ENCODE data around the gene SHISA4.

Gene SHISA4

DNA sequence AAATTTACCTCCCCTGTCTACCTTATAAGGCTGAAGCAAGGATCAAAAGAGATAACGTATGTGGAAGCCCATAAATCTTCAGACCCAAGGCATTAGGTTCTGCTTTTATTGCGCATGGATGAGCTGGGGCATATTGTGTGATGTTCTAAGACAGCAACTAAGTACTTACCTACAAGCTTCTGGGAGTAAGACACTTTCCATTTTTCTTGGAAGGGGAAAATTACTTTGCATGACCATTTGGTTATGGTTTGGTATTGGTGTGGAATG, 36.5 kb downstream of the SHISA4 start:
- POLR2A ChIA-PET: interaction anchor here (1.2 kb wide), 1 partner anchor 21 kb away, joined by 4 read pairs; the partner anchor contains the start of gene LMOD1
- TF ChIP-seq ZNF324 (tag by site-specific recombination; IDR thresholded peaks at IDR 0.05) (no peak), ZNF48 (tag by site-specific recombination; IDR thresholded peaks at IDR 0.05) (no peak), ZFP37 (tag by site-specific recombination; IDR thresholded peaks at IDR 0.05) (no peak), ZNF433 (tag by site-specific recombination; IDR thresholded peaks at IDR 0.05; ENCODE audit: low read depth) (no peak), ZNF529 (tag by site-specific recombination; IDR thresholded peaks at IDR 0.05; ENCODE audit: insufficient replicate concordance) (no peak), ZNF596 (tag by site-specific recombination; IDR thresholded peaks at IDR 0.05) (no peak), ZNF544 (tag by site-specific recombination; IDR thresholded peaks at IDR 0.05) (no peak), ZNF549 (tag by site-specific recombination; IDR thresholded peaks at IDR 0.05) (no peak), ZNF792 (tag by site-specific recombination; IDR thresholded peaks at IDR 0.05) (no peak), IKZF3 (tag by site-specific recombination; IDR thresholded peaks at IDR 0.05) (no peak), GFI1B (tag by site-specific recombination; IDR thresholded peaks at IDR 0.05) (no peak), TCF7L2 (IDR thresholded peaks at IDR 0.05; ENCODE audit: borderline replicate concordance, low read depth, low read length) (no peak)
- TF ChIP-seq, protein P1, sequence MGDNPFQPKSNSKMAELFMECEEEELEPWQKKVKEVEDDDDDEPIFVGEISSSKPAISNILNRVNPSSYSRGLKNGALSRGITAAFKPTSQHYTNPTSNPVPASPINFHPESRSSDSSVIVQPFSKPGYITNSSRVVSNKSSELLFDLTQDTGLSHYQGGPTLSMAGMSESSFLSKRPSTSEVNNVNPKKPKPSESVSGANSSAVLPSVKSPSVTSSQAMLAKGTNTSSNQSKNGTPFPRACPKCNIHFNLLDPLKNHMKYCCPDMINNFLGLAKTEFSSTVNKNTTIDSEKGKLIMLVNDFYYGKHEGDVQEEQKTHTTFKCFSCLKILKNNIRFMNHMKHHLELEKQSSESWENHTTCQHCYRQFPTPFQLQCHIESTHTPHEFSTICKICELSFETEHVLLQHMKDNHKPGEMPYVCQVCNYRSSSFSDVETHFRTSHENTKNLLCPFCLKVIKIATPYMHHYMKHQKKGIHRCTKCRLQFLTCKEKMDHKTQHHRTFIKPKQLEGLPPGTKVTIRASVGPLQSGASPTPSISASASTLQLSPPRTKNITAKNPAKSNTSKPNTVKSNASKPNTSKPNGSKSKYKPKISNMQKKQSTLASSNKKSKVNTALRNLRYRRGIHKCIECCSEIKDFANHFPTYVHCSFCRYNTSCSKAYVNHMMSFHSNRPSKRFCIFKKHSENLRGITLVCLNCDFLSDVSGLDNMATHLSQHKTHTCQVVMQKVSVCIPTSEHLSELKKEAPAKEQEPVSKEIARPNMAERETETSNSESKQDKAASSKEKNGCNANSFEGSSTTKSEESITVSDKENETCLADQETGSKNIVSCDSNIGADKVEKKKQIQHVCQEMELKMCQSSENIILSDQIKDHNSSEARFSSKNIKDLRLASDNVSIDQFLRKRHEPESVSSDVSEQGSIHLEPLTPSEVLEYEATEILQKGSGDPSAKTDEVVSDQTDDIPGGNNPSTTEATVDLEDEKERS (tag by site-specific recombination; IDR thresholded peaks at IDR 0.05): no peak
- TF ChIP-seq, protein P2, sequence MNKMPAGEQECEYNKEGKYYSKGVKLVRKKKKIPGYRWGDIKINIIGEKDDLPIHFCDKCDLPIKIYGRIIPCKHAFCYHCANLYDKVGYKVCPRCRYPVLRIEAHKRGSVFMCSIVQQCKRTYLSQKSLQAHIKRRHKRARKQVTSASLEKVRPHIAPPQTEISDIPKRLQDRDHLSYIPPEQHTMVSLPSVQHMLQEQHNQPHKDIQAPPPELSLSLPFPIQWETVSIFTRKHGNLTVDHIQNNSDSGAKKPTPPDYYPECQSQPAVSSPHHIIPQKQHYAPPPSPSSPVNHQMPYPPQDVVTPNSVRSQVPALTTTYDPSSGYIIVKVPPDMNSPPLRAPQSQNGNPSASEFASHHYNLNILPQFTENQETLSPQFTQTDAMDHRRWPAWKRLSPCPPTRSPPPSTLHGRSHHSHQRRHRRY (tag by site-specific recombination; IDR thresholded peaks at IDR 0.05): no peak
- TF ChIP-seq, protein P3, sequence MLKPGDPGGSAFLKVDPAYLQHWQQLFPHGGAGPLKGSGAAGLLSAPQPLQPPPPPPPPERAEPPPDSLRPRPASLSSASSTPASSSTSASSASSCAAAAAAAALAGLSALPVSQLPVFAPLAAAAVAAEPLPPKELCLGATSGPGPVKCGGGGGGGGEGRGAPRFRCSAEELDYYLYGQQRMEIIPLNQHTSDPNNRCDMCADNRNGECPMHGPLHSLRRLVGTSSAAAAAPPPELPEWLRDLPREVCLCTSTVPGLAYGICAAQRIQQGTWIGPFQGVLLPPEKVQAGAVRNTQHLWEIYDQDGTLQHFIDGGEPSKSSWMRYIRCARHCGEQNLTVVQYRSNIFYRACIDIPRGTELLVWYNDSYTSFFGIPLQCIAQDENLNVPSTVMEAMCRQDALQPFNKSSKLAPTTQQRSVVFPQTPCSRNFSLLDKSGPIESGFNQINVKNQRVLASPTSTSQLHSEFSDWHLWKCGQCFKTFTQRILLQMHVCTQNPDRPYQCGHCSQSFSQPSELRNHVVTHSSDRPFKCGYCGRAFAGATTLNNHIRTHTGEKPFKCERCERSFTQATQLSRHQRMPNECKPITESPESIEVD (tag by site-specific recombination; IDR thresholded peaks at IDR 0.05): no peak
- TF ChIP-seq, protein P4, sequence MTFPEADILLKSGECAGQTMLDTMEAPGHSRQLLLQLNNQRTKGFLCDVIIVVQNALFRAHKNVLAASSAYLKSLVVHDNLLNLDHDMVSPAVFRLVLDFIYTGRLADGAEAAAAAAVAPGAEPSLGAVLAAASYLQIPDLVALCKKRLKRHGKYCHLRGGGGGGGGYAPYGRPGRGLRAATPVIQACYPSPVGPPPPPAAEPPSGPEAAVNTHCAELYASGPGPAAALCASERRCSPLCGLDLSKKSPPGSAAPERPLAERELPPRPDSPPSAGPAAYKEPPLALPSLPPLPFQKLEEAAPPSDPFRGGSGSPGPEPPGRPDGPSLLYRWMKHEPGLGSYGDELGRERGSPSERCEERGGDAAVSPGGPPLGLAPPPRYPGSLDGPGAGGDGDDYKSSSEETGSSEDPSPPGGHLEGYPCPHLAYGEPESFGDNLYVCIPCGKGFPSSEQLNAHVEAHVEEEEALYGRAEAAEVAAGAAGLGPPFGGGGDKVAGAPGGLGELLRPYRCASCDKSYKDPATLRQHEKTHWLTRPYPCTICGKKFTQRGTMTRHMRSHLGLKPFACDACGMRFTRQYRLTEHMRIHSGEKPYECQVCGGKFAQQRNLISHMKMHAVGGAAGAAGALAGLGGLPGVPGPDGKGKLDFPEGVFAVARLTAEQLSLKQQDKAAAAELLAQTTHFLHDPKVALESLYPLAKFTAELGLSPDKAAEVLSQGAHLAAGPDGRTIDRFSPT (tag by site-specific recombination; IDR thresholded peaks at IDR 0.05): no peak
- TF ChIP-seq, protein P5, sequence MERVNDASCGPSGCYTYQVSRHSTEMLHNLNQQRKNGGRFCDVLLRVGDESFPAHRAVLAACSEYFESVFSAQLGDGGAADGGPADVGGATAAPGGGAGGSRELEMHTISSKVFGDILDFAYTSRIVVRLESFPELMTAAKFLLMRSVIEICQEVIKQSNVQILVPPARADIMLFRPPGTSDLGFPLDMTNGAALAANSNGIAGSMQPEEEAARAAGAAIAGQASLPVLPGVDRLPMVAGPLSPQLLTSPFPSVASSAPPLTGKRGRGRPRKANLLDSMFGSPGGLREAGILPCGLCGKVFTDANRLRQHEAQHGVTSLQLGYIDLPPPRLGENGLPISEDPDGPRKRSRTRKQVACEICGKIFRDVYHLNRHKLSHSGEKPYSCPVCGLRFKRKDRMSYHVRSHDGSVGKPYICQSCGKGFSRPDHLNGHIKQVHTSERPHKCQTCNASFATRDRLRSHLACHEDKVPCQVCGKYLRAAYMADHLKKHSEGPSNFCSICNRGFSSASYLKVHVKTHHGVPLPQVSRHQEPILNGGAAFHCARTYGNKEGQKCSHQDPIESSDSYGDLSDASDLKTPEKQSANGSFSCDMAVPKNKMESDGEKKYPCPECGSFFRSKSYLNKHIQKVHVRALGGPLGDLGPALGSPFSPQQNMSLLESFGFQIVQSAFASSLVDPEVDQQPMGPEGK (tag by site-specific recombination; IDR thresholded peaks at IDR 0.05): no peak
- Histone ChIP-seq H3K4me1 (ENCODE audit: control insufficient read depth, insufficient read depth, low read length) (no peaks in the 10 kb centered on the region), H3K36me3 (ENCODE audit: control insufficient read depth in 2 of 2, insufficient read depth in 1 of 2, low read length in 2 of 2) (no peaks in the 10 kb centered on the region), H3K27ac (ENCODE audit: extremely low read depth, low read depth, low read length) (no peak overlapping the region), H3K4me3 (ENCODE audit: low read depth, low read length) (no peak overlapping the region), H3K9me3 (ENCODE audit: control insufficient read depth, insufficient read depth, low read depth, low read length) (no peaks in the 10 kb centered on the region)
- CTCF ChIA-PET: interaction anchor here (1.2 kb wide), 1 partner anchor 9 kb away, joined by 3 read pairs; no protein-coding TSS in a partner anchor

Measured in HEK293 (cell line).